Measurements from ENCODE around the gene AMBRA1.

Gene AMBRA1

GRCh38 chr11:46361283-46362155, 232.3 kb downstream of the AMBRA1 start:
- DNase-seq, result no peak

DNA sequence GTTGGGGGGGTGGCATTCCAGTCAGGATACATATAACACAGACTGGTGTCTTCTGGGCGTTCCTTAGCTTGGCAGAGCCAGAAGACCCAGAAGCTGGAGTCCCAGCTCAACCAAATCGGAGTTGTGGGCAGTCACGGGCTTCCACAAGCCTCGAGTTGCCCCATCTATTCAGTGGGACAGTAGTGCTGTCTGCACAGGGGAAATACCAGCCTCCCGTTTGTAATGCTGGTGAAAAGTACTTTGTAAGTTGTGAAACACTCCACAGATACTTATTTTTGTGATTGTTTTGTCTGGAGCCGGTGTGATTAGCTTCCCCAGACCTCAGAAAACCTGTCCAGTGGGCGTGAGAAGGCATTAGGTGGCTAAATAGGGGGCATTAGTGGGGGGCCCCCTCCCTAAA, 232.9 kb downstream of the AMBRA1 start:
- no peak for DNase-seq

DNA sequence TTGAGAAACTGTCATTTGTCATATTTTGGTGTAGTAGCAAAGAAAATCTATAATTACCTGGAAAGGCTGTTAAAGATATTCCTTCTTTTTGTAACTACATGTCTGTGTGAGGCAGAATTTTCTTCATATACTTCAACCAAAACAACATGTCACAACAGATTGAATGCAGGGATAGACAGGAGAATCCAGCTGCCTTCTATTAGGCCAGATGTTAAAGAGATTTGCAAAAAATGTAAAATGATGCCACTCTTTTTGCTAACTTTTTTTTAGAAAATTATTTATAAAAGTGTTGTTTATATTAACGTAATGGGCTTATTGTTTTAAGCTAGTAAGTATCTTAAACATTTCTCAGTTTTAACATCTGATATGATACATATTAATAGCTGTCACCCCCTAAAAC, 233.9 kb downstream of the AMBRA1 start:
- DNase-seq, result no peak

DNA sequence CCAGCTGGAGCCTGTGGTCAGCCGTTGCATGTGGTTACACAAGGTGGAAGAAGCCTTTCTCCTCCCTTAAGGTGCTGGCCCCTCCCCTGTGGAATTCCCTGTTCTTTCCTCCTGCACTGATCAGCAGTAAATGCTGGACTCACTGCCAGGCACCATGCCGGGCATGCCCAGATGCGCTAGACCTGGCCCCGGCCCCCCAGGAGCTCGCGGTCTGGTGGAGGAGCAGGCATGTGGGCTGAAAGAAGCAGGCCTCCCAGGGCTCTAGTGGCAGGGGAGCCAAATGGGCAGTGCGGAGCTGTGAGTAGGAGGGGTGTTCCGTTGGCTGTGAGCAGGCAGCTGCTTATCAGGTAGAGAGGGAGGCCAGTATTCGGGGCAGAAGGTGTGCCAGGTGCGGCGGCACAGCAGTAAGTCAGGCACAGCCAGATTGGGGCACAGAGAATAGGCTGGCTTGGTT, 236.3 kb downstream of the AMBRA1 start:
- no peak for DNase-seq

DNA sequence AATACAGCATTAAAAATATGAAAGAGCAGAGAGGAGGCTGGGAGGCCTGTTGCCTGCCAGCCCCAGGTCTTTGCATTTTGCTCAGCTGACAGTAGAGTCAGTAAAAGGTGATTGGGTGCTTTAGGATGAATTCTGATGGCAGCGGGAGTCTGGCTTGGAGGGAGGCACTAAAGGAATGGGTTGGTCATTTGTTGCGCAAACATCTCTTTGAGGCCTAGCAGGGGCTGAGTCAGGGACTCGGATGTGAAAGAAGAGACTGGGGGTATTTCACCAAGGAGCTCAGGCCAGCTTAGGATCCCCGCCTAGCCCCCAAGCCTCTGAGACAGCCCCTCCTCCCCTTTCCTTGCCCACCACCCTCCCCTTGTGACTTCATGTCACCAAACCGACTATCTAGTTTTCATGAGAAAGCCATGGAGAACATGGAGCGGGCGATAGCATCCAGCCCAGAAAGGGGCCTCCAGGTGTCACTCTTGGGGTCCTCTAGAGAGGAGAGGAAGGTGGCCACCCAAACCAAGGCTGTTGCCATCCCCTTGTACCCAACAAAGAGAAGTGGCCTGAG, 236.8 kb downstream of the AMBRA1 start:
- DNase-seq, result no peak

GRCh38 chr11:46353698-46354097, 240.1 kb downstream of the AMBRA1 start:
- DNase-seq, result no peak

- DNase-seq, result no peak
Measured at GRCh38 chr11:46352063-46352841, 241.6 kb downstream of the AMBRA1 start.

DNA sequence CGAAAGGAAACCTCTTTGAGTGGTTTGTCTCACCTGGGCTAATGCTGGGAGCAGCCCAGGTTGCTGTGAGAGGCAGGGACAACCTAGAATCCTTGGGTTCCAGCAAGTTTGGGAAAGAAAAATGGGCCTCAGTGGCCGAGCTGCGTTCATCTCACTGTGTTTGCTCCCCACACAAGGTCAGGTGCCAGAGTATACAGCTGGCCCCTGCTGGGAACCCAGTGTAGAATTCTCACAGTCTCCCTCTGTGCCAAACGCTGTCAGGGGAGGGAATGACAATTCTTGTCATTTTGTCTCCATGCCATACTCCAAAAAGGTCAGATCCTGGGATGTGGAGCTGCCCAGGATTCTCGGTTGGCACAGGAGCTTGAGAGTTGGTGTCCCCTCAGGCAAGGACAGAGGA, 242.2 kb downstream of the AMBRA1 start:
- DNase-seq, result no peak

GRCh38 chr11:46351148-46351547, 242.7 kb downstream of the AMBRA1 start:
- no peak for DNase-seq

- DNase-seq, result no peak
Measured at GRCh38 chr11:46350695-46351094, 243.1 kb downstream of the AMBRA1 start.

GRCh38 chr11:46348566-46349401, 245.0 kb downstream of the AMBRA1 start:
- DNase-seq, result no peak

- no peak for DNase-seq
Measured at GRCh38 chr11:46347637-46348311, 246.0 kb downstream of the AMBRA1 start.

DNA sequence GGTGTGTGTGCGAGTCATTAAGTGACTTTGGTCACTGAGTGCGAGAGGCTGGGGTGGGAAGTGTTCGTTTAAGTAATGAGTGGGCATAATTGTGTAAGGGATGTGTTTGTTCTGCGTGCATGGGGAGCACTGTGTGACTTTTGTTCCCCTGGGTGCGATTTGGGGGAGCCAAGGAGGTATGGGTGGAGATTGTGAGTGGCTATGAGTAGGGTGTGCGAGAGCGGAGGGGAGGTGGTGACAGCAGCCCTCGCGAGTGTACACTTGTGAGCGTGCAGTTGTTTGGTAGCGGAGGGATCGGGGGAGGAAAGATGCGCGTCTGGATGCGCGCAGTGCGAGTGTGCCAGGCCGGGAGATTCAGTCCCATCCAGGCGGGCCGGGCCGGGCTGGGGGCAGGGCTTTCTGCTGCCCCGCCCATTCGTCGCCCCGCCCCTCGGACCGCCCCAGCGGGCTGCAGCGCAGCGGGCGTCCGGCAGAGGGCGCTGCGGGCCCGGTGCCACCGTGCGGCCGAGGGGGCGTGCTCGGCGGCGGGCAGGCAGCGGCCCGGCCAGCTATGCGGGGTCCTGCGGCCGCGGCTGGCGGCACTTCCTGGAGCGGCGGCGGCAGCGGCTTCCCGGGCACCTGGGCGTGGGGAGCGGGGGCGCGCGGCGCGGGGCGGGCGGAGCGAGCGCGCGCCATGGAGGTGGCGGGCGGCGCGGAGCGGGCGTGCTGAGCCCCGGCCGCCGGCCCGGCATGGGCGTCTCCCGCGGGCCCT, 246.8 kb downstream of the AMBRA1 start, which contains the start of gene DGKZ:
Gene DGKZ, plus strand, starts transcription at position 578 of the 751 bp plus-strand sequence. CDS start 197 bp downstream, outside the sequence.
- DNase-seq, result peak; percentile 72 to 90
